GM12878 (cell line): ENCODE measurements around the gene TGFBRAP1. TPM values are rescaled to one million over a fixed set of nuclear protein-coding genes. Genes with fewer than 3 reads are reported as not detected.

Source experiments
- ATAC-seq: fragments of 200-7000 bp; cut with Tn5 transposase; 3 replicates; pipeline ENCODE4 v1.9.1; 2020; ENCODE audit warnings: mild to moderate bottlenecking, moderate library complexity
- BruUV-seq: library from RNA; stranded (reverse); fragments of 400-500 nt; replicated peaks from 2 replicates; lab custom pipeline; 2021; lab: Mats Ljungman, UMichigan
- CTCF ChIA-PET: fragments of 300-600 bp; sonication (Branson Sonifier 250); formaldehyde crosslinking; extraction: SDS; loops from one replicate; lab custom pipeline; 2021; ENCODE audit warnings: inconsistent platforms; lab: Yijun Ruan, JAX
- POLR2A ChIA-PET: fragments of 350-600 bp; formaldehyde crosslinking; extraction: SDS; loops from one replicate; lab custom pipeline; 2021; ENCODE audit warnings: inconsistent platforms; lab: Charles Lee
- RAD21 ChIA-PET: fragments of 300-600 bp; sonication (Branson Sonifier 250); formaldehyde crosslinking; loops from one replicate; lab custom pipeline; 2023; ENCODE audit warnings: antibody characterized with exemption; ENCODE audit not compliant: unreplicated experiment; lab: Charles Lee
- SMC1A ChIA-PET: fragments of 300-600 bp; sonication (Branson Sonifier 250); formaldehyde crosslinking; loops from one replicate; lab custom pipeline; 2023; ENCODE audit not compliant: unreplicated experiment, uncharacterized antibody; lab: Charles Lee
- DNase-seq: peaks from one replicate; pipeline ENCODE4 v3.0.0-alpha.2; 2011; ENCODE audit warnings: low read depth, low spot score
- FAIRE-seq: peaks from 3 replicates; lab custom pipeline; 2011; peaks lifted over from hg19 to GRCh38; lab: Jason Lieb, UNC
- H2AFZ ChIP-seq: 2 replicates; pipeline ENCODE4 v1.6.0; 2011; ENCODE audit warnings: low read depth, low read length, control low read depth; ENCODE audit not compliant: control insufficient read depth
- H3K27ac ChIP-seq: 2 replicates; pipeline ENCODE4 v1.5.1; 2011; ENCODE audit warnings: control low read depth; ENCODE audit not compliant: control insufficient read depth, insufficient read depth
- H3K27me3 ChIP-seq, 2 experiments: replicated peaks in 1 of 2; 2 replicates each; pipeline versions ENCODE4 v1.6.0 to v1.6.1; 2011; ENCODE audit warnings: low read length in 1 of 2; ENCODE audit not compliant: control insufficient read depth in 2 of 2, insufficient read depth in 2 of 2
- H3K36me3 ChIP-seq, 2 experiments: 2 replicates each; pipeline ENCODE4 v1.5.1; 2011; ENCODE audit warnings: low read length in 1 of 2; ENCODE audit not compliant: control insufficient read depth in 2 of 2, insufficient read depth in 2 of 2
- H3K4me1 ChIP-seq: 2 replicates; pipeline ENCODE4 v1.6.1; 2011; ENCODE audit warnings: mild to moderate bottlenecking, low read length, moderate library complexity, mixed read lengths; ENCODE audit not compliant: control insufficient read depth, insufficient read depth
- H3K4me2 ChIP-seq: 2 replicates; pipeline ENCODE4 v1.6.0; 2011; ENCODE audit warnings: control low read depth; ENCODE audit not compliant: control insufficient read depth, insufficient read depth
- H3K4me3 ChIP-seq: fragments of 200-600 bp; sonication (generic); 2 replicates; pipeline ENCODE4 v1.5.1; 2016
- H3K79me2 ChIP-seq: 2 replicates; pipeline ENCODE4 v1.6.0; 2011; ENCODE audit warnings: low read length; ENCODE audit not compliant: control insufficient read depth, insufficient read depth
- H3K9ac ChIP-seq: 2 replicates; pipeline ENCODE4 v1.8.0; 2011; ENCODE audit warnings: low read length, control low read depth, mixed read lengths; ENCODE audit not compliant: control insufficient read depth, insufficient read depth
- H3K9me3 ChIP-seq: replicated peaks from 3 replicates; pipeline ENCODE4 v1.5.1; 2011; ENCODE audit warnings: mild to moderate bottlenecking, low read length; ENCODE audit not compliant: control insufficient read depth, insufficient read depth
- H4K20me1 ChIP-seq: 2 replicates; pipeline ENCODE4 v1.6.0; 2011; ENCODE audit not compliant: control insufficient read depth, insufficient read depth
- BHLHE40 ChIP-seq, 2 experiments: fragments of 450-650 bp in 1 of 2; IDR thresholded peaks; 2 replicates each; pipeline ENCODE4 v1.6.1; 2011 to 2017; ENCODE audit warnings: low read depth in 2 of 2, borderline replicate concordance in 1 of 2, improper control_type of control experiment in 1 of 2, low read length in 1 of 2, mild to moderate bottlenecking in 1 of 2
- BRCA1 ChIP-seq: IDR thresholded peaks from 2 replicates; pipeline ENCODE4 v1.6.1; 2011; ENCODE audit warnings: low read depth, low read length, improper control_type of control experiment
- CBX5 ChIP-seq: sonication (generic); IDR thresholded peaks from 2 replicates; pipeline ENCODE4 v1.6.1; 2016; ENCODE audit warnings: low read depth, moderate library complexity, mild to moderate bottlenecking, inconsistent platforms
- HDGF ChIP-seq: fragments of 450-650 bp; IDR thresholded peaks from 2 replicates; pipeline ENCODE4 v1.6.1; 2016; ENCODE audit warnings: antibody characterized with exemption
- KDM1A ChIP-seq: fragments of 200-600 bp; sonication (generic); IDR thresholded peaks from 2 replicates; pipeline ENCODE4 v1.6.1; 2016; ENCODE audit warnings: borderline replicate concordance
- MYC ChIP-seq: IDR thresholded peaks from 2 replicates; pipeline ENCODE4 v1.6.1; 2011; ENCODE audit warnings: mild to moderate bottlenecking, low read length, moderate library complexity, inconsistent platforms; ENCODE audit not compliant: insufficient read depth, insufficient replicate concordance, insufficient read length, severe bottlenecking
- PAX8 ChIP-seq: fragments of 450-650 bp; IDR thresholded peaks from 2 replicates; pipeline ENCODE4 v1.6.1; 2017; ENCODE audit warnings: mild to moderate bottlenecking, moderate library complexity
- POLR2AphosphoS2 ChIP-seq: IDR thresholded peaks from 2 replicates; pipeline ENCODE4 v1.6.1; 2011; ENCODE audit warnings: low read depth, mild to moderate bottlenecking, low read length, improper control_type of control experiment, moderate library complexity
- WGBS: methylation state at CpG from one replicate; pipeline ENCODE4 v1.1.6; 2016; ENCODE audit warnings: low lambda C conversion rate; ENCODE audit not compliant: insufficient replicate concordance, insufficient coverage; ENCODE audit errors: missing lambda C conversion rate; 5-methylcytosine and 5-hydroxymethylcytosine counted together
- in situ Hi-C: fragments of 300-500 bp; cut with MboI; formaldehyde crosslinking; loops from 9 replicates; pipeline ENCODE4 v1.14.3; 2018; ENCODE audit warnings: mixed read lengths
- intact Hi-C: fragments of 100-400 bp; cut with micrococcal nuclease; formaldehyde crosslinking; loops from one replicate; pipeline ENCODE4 v1.14.2; 2022; ENCODE audit not compliant: unreplicated experiment
- polyA plus RNA-seq, 11 experiments: library from polyadenylated mRNA; depleted of rRNA in 4 of 11; unstranded in 6 of 11; stranded (reverse) in 5 of 11; fragments of >200 nt; fragmentation: Nextera tagmentation in 4 of 11; fragmentation: Illumina TruSeq in 1 of 11; extraction: Ambion mirVana in 4 of 11; extraction: Trizol in 1 of 11; gene quantifications; 1 replicate in 1 of 11; 2 replicates in 10 of 11; pipeline versions ENCODE4 v1.2.1 to v1.2.3, GENCODE V29; 2011 to 2016; ENCODE audit warnings: inconsistent platforms in 2 of 11, missing spikeins in 2 of 11, low read depth in 1 of 11
- total RNA-seq, 4 experiments: library from RNA; depleted of rRNA in 3 of 4; stranded (reverse); fragments of >200 nt in 3 of 4; fragmentation: Illumina TruSeq in 1 of 4; extraction: Trizol in 1 of 4; gene quantifications; 2 replicates each; pipeline versions ENCODE4 v1.2.1 to v1.2.3, GENCODE V29; 2013 to 2021
- TF ChIP-seq, protein P1 (sequence below): fragments of 450-650 bp; IDR thresholded peaks from 2 replicates; pipeline ENCODE4 v1.6.1; 2018; ENCODE audit warnings: borderline replicate concordance, mild to moderate bottlenecking; ENCODE audit not compliant: partially characterized antibody
- TF ChIP-seq, protein P2 (sequence below): fragments of 450-650 bp; IDR thresholded peaks from 2 replicates; pipeline ENCODE4 v1.6.1; 2016; ENCODE audit warnings: mild to moderate bottlenecking
- TF ChIP-seq, protein P3 (sequence below): fragments of 450-650 bp; IDR thresholded peaks from 2 replicates; pipeline ENCODE4 v1.6.1; 2016; ENCODE audit warnings: mild to moderate bottlenecking, moderate library complexity, borderline replicate concordance

TGFBRAP1 gene
- total and polyA plus RNA-seq, 10 of the 15 experiments (the other 5 are each of a cell fraction or from before 2014, with no cell fraction given): 7.9 to 37.4 (median 23.7) TPM

DNA sequence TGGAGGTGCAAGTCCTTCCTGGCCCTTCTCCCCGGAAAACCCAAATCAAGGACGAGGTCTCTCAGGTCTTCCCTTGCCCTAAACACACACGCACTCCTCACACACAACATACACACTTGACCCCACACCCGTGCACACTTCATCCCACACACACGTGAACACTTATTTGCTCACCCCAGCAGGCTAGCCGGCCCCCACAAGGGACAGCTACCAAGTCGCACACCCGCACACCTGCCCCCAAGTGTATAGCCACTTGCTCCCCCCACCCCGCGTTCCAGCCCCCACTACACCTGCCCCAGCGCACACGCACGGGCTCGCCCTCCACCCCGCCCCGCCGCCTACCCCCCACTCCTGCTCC, 359 bp downstream of the TGFBRAP1 start:
- FAIRE-seq: peak; percentile 62
- DNase-seq: no peak
- Histone ChIP-seq H3K79me2 (peaks cover 62% of the 10 kb centered on the region), H3K27ac (peak overlapping the region; percentile 84), H4K20me1 (no peaks in the 10 kb centered on the region), H3K9ac (peak overlapping the region; percentile 92), H3K9me3 (no peaks in the 10 kb centered on the region), H3K36me3 (peaks cover 0 to 8% of the 10 kb centered on the region in 2 experiments; a peak in 2 of 4 replicates), H3K27me3 (no peaks in the 10 kb centered on the region), H3K4me3 (peak overlapping the region; percentile 88), H3K4me2 (peak overlapping the region; percentile 99), H2AFZ (peak overlapping the region; percentile 81), H3K4me1 (peaks cover 11% of the 10 kb centered on the region)
- WGBS: 0% methylated on average over 5 of the region's 17 CpGs
- intact Hi-C loops (no loop called here), in situ Hi-C loops (no loop called here)
- ChIA-PET RAD21 (interaction anchor here (1.1 to 2.2 kb wide), 3 partner anchors 9 to 41 kb away, joined by 4 to 9 read pairs (median 8); partner anchors contain the start of gene C2orf49), SMC1A (interaction anchor here (1.0 to 5.0 kb wide), 6 partner anchors 9 to 19 kb away, joined by 3 to 25 read pairs (median 4); partner anchors contain the start of gene C2orf49), POLR2A (interaction anchor here (0.9 to 2.0 kb wide), 6 partner anchors 8 to 864 kb away, joined by 3 to 12 read pairs (median 3); partner anchors contain the start of gene C2orf49), CTCF (interaction anchor here (0.7 to 1.4 kb wide), 4 partner anchors 19 to 215 kb away, joined by 3 to 4 read pairs (median 3); no protein-coding TSS in a partner anchor)
- BruUV-seq: no TSS peak
- TF ChIP-seq MYC: no peak
- no peak for TF ChIP-seq POLR2AphosphoS2
- TF ChIP-seq HDGF: peak; percentile 47; the same call in 1 of the 2 replicates
- TF ChIP-seq, protein P1, sequence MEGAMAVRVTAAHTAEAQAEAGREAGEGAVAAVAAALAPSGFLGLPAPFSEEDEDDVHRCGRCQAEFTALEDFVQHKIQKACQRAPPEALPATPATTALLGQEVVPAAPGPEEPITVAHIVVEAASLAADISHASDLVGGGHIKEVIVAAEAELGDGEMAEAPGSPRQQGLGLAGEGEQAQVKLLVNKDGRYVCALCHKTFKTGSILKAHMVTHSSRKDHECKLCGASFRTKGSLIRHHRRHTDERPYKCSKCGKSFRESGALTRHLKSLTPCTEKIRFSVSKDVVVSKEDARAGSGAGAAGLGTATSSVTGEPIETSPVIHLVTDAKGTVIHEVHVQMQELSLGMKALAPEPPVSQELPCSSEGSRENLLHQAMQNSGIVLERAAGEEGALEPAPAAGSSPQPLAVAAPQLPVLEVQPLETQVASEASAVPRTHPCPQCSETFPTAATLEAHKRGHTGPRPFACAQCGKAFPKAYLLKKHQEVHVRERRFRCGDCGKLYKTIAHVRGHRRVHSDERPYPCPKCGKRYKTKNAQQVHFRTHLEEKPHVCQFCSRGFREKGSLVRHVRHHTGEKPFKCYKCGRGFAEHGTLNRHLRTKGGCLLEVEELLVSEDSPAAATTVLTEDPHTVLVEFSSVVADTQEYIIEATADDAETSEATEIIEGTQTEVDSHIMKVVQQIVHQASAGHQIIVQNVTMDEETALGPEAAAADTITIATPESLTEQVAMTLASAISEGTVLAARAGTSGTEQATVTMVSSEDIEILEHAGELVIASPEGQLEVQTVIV: peak; percentile 32
- TF ChIP-seq CBX5: no peak
- TF ChIP-seq BRCA1: no peak
- TF ChIP-seq, protein P2, sequence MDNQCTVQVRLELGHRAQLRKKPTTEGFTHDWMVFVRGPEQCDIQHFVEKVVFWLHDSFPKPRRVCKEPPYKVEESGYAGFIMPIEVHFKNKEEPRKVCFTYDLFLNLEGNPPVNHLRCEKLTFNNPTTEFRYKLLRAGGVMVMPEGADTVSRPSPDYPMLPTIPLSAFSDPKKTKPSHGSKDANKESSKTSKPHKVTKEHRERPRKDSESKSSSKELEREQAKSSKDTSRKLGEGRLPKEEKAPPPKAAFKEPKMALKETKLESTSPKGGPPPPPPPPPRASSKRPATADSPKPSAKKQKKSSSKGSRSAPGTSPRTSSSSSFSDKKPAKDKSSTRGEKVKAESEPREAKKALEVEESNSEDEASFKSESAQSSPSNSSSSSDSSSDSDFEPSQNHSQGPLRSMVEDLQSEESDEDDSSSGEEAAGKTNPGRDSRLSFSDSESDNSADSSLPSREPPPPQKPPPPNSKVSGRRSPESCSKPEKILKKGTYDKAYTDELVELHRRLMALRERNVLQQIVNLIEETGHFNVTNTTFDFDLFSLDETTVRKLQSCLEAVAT: peak; percentile 34; the same call in 1 of the 2 replicates
- no peak for TF ChIP-seq KDM1A
- no peak for TF ChIP-seq PAX8
- TF ChIP-seq, protein P3, sequence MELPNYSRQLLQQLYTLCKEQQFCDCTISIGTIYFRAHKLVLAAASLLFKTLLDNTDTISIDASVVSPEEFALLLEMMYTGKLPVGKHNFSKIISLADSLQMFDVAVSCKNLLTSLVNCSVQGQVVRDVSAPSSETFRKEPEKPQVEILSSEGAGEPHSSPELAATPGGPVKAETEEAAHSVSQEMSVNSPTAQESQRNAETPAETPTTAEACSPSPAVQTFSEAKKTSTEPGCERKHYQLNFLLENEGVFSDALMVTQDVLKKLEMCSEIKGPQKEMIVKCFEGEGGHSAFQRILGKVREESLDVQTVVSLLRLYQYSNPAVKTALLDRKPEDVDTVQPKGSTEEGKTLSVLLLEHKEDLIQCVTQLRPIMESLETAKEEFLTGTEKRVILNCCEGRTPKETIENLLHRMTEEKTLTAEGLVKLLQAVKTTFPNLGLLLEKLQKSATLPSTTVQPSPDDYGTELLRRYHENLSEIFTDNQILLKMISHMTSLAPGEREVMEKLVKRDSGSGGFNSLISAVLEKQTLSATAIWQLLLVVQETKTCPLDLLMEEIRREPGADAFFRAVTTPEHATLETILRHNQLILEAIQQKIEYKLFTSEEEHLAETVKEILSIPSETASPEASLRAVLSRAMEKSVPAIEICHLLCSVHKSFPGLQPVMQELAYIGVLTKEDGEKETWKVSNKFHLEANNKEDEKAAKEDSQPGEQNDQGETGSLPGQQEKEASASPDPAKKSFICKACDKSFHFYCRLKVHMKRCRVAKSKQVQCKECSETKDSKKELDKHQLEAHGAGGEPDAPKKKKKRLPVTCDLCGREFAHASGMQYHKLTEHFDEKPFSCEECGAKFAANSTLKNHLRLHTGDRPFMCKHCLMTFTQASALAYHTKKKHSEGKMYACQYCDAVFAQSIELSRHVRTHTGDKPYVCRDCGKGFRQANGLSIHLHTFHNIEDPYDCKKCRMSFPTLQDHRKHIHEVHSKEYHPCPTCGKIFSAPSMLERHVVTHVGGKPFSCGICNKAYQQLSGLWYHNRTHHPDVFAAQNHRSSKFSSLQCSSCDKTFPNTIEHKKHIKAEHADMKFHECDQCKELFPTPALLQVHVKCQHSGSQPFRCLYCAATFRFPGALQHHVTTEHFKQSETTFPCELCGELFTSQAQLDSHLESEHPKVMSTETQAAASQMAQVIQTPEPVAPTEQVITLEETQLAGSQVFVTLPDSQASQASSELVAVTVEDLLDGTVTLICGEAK: no peak
- peak in 1 of 2 experiments; percentile 48; a peak in 2 of 4 replicates for TF ChIP-seq BHLHE40 (IDR thresholded peaks at IDR 0.05; ENCODE audit: borderline replicate concordance in 1 of 2, low read depth in 2 of 2, low read length in 1 of 2)
- peak; percentile 40 for ATAC-seq
